Measurements from ENCODE around the gene FRMD1. TPM values are rescaled to one million over a fixed set of nuclear protein-coding genes. Genes with fewer than 3 reads are reported as not detected.

The FRMD1 gene
- total and polyA plus RNA-seq, 2 of the 8 experiments (the other 6 are each of a cell fraction or from before 2014, with no cell fraction given) = 0.36 TPM; not detected in 1

DNA sequence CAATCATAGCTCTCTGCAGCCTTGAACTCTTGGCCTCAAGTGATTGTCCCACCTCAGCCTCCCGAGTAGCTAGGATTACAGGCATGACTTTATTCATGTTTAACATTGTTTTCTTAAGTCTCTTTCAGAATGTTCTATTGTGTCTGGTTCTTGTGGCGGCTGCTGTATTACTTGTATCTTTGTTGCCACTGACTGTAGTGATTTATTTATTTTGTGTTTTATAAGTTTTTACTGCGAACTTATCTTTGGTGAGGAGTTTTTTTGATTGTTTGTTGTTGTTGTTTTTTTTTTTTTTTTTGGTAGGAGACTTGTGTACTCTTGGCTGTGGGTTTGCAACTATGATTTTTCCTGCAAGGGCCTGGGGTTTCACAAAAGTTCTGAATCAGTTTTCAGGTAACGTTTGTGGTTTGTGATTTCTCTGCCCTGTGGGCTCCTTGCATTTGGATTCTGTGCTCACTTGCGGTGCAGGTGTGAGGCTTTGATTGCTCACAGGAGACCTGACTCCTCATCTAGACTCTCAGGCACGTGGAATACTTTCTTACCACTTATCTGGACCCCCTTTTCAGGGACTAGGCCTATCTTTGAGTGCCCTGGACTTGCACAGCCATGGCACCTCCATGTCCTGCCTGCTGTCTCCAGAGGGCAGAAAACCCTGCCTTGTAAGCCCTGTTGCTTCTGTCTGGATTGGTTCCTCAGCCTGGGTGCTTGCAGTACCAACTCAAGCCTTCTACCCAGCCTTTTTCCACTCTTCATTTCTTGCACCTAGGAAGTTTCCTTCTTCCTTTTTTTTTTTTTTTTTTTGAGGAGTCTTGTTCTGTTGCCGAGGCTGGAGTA, 56.3 kb downstream of the FRMD1 start (continued):
- TF ChIP-seq, protein P1, sequence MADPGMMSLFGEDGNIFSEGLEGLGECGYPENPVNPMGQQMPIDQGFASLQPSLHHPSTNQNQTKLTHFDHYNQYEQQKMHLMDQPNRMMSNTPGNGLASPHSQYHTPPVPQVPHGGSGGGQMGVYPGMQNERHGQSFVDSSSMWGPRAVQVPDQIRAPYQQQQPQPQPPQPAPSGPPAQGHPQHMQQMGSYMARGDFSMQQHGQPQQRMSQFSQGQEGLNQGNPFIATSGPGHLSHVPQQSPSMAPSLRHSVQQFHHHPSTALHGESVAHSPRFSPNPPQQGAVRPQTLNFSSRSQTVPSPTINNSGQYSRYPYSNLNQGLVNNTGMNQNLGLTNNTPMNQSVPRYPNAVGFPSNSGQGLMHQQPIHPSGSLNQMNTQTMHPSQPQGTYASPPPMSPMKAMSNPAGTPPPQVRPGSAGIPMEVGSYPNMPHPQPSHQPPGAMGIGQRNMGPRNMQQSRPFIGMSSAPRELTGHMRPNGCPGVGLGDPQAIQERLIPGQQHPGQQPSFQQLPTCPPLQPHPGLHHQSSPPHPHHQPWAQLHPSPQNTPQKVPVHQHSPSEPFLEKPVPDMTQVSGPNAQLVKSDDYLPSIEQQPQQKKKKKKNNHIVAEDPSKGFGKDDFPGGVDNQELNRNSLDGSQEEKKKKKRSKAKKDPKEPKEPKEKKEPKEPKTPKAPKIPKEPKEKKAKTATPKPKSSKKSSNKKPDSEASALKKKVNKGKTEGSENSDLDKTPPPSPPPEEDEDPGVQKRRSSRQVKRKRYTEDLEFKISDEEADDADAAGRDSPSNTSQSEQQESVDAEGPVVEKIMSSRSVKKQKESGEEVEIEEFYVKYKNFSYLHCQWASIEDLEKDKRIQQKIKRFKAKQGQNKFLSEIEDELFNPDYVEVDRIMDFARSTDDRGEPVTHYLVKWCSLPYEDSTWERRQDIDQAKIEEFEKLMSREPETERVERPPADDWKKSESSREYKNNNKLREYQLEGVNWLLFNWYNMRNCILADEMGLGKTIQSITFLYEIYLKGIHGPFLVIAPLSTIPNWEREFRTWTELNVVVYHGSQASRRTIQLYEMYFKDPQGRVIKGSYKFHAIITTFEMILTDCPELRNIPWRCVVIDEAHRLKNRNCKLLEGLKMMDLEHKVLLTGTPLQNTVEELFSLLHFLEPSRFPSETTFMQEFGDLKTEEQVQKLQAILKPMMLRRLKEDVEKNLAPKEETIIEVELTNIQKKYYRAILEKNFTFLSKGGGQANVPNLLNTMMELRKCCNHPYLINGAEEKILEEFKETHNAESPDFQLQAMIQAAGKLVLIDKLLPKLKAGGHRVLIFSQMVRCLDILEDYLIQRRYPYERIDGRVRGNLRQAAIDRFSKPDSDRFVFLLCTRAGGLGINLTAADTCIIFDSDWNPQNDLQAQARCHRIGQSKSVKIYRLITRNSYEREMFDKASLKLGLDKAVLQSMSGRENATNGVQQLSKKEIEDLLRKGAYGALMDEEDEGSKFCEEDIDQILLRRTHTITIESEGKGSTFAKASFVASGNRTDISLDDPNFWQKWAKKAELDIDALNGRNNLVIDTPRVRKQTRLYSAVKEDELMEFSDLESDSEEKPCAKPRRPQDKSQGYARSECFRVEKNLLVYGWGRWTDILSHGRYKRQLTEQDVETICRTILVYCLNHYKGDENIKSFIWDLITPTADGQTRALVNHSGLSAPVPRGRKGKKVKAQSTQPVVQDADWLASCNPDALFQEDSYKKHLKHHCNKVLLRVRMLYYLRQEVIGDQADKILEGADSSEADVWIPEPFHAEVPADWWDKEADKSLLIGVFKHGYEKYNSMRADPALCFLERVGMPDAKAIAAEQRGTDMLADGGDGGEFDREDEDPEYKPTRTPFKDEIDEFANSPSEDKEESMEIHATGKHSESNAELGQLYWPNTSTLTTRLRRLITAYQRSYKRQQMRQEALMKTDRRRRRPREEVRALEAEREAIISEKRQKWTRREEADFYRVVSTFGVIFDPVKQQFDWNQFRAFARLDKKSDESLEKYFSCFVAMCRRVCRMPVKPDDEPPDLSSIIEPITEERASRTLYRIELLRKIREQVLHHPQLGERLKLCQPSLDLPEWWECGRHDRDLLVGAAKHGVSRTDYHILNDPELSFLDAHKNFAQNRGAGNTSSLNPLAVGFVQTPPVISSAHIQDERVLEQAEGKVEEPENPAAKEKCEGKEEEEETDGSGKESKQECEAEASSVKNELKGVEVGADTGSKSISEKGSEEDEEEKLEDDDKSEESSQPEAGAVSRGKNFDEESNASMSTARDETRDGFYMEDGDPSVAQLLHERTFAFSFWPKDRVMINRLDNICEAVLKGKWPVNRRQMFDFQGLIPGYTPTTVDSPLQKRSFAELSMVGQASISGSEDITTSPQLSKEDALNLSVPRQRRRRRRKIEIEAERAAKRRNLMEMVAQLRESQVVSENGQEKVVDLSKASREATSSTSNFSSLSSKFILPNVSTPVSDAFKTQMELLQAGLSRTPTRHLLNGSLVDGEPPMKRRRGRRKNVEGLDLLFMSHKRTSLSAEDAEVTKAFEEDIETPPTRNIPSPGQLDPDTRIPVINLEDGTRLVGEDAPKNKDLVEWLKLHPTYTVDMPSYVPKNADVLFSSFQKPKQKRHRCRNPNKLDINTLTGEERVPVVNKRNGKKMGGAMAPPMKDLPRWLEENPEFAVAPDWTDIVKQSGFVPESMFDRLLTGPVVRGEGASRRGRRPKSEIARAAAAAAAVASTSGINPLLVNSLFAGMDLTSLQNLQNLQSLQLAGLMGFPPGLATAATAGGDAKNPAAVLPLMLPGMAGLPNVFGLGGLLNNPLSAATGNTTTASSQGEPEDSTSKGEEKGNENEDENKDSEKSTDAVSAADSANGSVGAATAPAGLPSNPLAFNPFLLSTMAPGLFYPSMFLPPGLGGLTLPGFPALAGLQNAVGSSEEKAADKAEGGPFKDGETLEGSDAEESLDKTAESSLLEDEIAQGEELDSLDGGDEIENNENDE (IDR thresholded peaks at IDR 0.05; ENCODE audit: insufficient replicate concordance, low read length) = no peak
- TF ChIP-seq RNF2 (IDR thresholded peaks at IDR 0.05; ENCODE audit: borderline replicate concordance, low read depth, low read length, missing control alignments, poor library complexity, severe bottlenecking) = no peak
- TF ChIP-seq SP4 (IDR thresholded peaks at IDR 0.05; ENCODE audit: low read length) = no peak
- no peak for TF ChIP-seq TBP (IDR thresholded peaks at IDR 0.05; ENCODE audit: low read depth, low read length)
- TF ChIP-seq KDM5A (IDR thresholded peaks at IDR 0.05; ENCODE audit: low read length) = no peak
- TF ChIP-seq CHD2 (IDR thresholded peaks at IDR 0.05; ENCODE audit: low read length) = no peak
- no peak for TF ChIP-seq POU5F1 (IDR thresholded peaks at IDR 0.05; ENCODE audit: low read depth, low read length)
- no peak for TF ChIP-seq CBX5 (IDR thresholded peaks at IDR 0.05; ENCODE audit: low read depth, low read length)
- no peak for TF ChIP-seq RXRA (IDR thresholded peaks at IDR 0.05; ENCODE audit: insufficient read depth, low read depth, low read length)
- no peak for TF ChIP-seq SIRT6 (IDR thresholded peaks at IDR 0.05; ENCODE audit: low read length)
- TF ChIP-seq CREB1 (IDR thresholded peaks at IDR 0.05) = no peak
